K562 (cell line): ENCODE data around the gene PRDM12. TPM values are rescaled to one million over a fixed set of nuclear protein-coding genes. Genes with fewer than 3 reads are reported as not detected.

Experiments
- ARID2 ChIP-seq: fragments of 450-650 bp; IDR thresholded peaks from 2 replicates; pipeline ENCODE4 v1.6.1; 2017; ENCODE audit warnings: antibody characterized with exemption, mild to moderate bottlenecking
- ATF7 ChIP-seq: fragments of 450-650 bp; IDR thresholded peaks from 2 replicates; pipeline ENCODE4 v1.7.1; 2014; ENCODE audit warnings: mild to moderate bottlenecking, moderate library complexity
- BRF1 ChIP-seq: IDR thresholded peaks from 3 replicates; pipeline ENCODE4 v1.6.1; 2011; ENCODE audit warnings: borderline replicate concordance, mild to moderate bottlenecking; ENCODE audit not compliant: insufficient read length; ENCODE audit errors: extremely low read depth
- C11orf30 ChIP-seq: fragments of 450-650 bp; IDR thresholded peaks from 2 replicates; pipeline ENCODE4 v1.6.1; 2016; ENCODE audit warnings: low read depth, mild to moderate bottlenecking
- CEBPG ChIP-seq, 3 experiments: fragments of 200-800 bp in 1 of 3; sonication (Bioruptor generic) in 1 of 3; sonication (generic) in 1 of 3; formaldehyde crosslinking in 1 of 3; IDR thresholded peaks in 2 of 3; conservative IDR thresholded peaks in 1 of 3; 2 replicates each; pipeline versions ENCODE4 v1.6.1 to v1.8.0; 2016 to 2022; ENCODE audit warnings: missing compliant biosample characterization in 2 of 3, missing genetic modification characterization in 2 of 3, mild to moderate bottlenecking in 1 of 3, missing genetic modification reagents in 1 of 3
- COPS2 ChIP-seq: fragments of 450-650 bp; conservative IDR thresholded peaks from 2 replicates; pipeline ENCODE4 v1.6.1; 2016; ENCODE audit warnings: mild to moderate bottlenecking, moderate library complexity
- FOS ChIP-seq: IDR thresholded peaks from 3 replicates; pipeline ENCODE4 v1.6.1; 2011; ENCODE audit not compliant: insufficient read length; ENCODE audit errors: extremely low read depth
- GATAD2A ChIP-seq: fragments of 450-650 bp; IDR thresholded peaks from 2 replicates; pipeline ENCODE4 v1.6.1; 2017
- HDAC2 ChIP-seq: fragments of 450-650 bp; IDR thresholded peaks from 2 replicates; pipeline ENCODE4 v1.6.1; 2016; ENCODE audit warnings: mild to moderate bottlenecking
- HDAC8 ChIP-seq: fragments of 450-650 bp; IDR thresholded peaks from 2 replicates; pipeline ENCODE4 v1.6.1; 2016; ENCODE audit warnings: mild to moderate bottlenecking, missing genetic modification characterization, moderate library complexity, missing compliant biosample characterization
- NFYB ChIP-seq: IDR thresholded peaks from 2 replicates; pipeline ENCODE4 v1.6.1; 2011; ENCODE audit warnings: mild to moderate bottlenecking, moderate library complexity; ENCODE audit not compliant: insufficient read length; ENCODE audit errors: extremely low read depth
- NR2C2 ChIP-seq, 2 experiments: fragments of 200-800 bp in 1 of 2; sonication (Bioruptor generic) in 1 of 2; sonication (generic) in 1 of 2; formaldehyde crosslinking in 1 of 2; IDR thresholded peaks; 2 replicates each; pipeline versions ENCODE4 v1.6.1 to v1.8.0; 2016 to 2022; ENCODE audit warnings: mild to moderate bottlenecking in 1 of 2, missing compliant biosample characterization in 1 of 2, missing genetic modification characterization in 1 of 2, missing genetic modification reagents in 1 of 2
- PPARD ChIP-seq: fragments of 250-450 bp; sonication (Bioruptor Pico); IDR thresholded peaks from 2 replicates; pipeline ENCODE4 v1.8.0; 2022; ENCODE audit warnings: inconsistent platforms, mild to moderate bottlenecking, moderate library complexity
- PURB ChIP-seq: sonication (generic); formaldehyde crosslinking; IDR thresholded peaks from 2 replicates; pipeline ENCODE4 v1.9.0; 2021; ENCODE audit warnings: low read depth, mild to moderate bottlenecking, missing genetic modification reagents
- RBM22 ChIP-seq: fragments of 200-400 bp; formaldehyde crosslinking; IDR thresholded peaks from 2 replicates; pipeline ENCODE4 v1.6.1; 2018; ENCODE audit warnings: low read length, low read depth; ENCODE audit not compliant: poor library complexity, severe bottlenecking
- SMC3 ChIP-seq: conservative IDR thresholded peaks from 2 replicates; pipeline ENCODE4 v1.6.1; 2011; ENCODE audit warnings: low read depth, low read length, improper control_type of control experiment; ENCODE audit not compliant: insufficient read depth
- SRSF7 ChIP-seq: fragments of 200-400 bp; formaldehyde crosslinking; optimal IDR thresholded peaks from 2 replicates; pipeline ENCODE3; 2017; ENCODE audit warnings: mild to moderate bottlenecking, low read depth, low read length
- SUPT5H ChIP-seq: fragments of 450-650 bp; IDR thresholded peaks from 2 replicates; pipeline ENCODE4 v1.6.1; 2016
- TGIF2 ChIP-seq: sonication (generic); formaldehyde crosslinking; IDR thresholded peaks from 2 replicates; pipeline ENCODE4 v1.8.1; 2022; ENCODE audit warnings: mild to moderate bottlenecking, missing genetic modification reagents, moderate library complexity
- XRCC4 ChIP-seq: IDR thresholded peaks from one replicate; pipeline ENCODE4 v1.6.1; 2011; ENCODE audit not compliant: insufficient read depth, insufficient read length; ENCODE audit errors: extremely low read depth
- polyA plus RNA-seq, 8 experiments: library from polyadenylated mRNA; depleted of rRNA in 4 of 8; stranded (reverse) in 5 of 8; unstranded in 3 of 8; fragments of >200 nt; fragmentation: Nextera tagmentation in 2 of 8; fragmentation: Illumina TruSeq in 1 of 8; extraction: Ambion mirVana in 2 of 8; extraction: Trizol in 1 of 8; gene quantifications; 2 replicates each; pipeline versions ENCODE4 v1.2.1 to v1.2.3, GENCODE V29; 2011 to 2014; ENCODE audit warnings: inconsistent platforms in 1 of 8, missing spikeins in 1 of 8
- total RNA-seq, 7 experiments: library from RNA; depleted of rRNA in 6 of 7; stranded (reverse); fragments of >200 nt in 6 of 7; fragmentation: Illumina TruSeq in 2 of 7; extraction: Trizol in 2 of 7; gene quantifications; 2 replicates each; pipeline versions ENCODE4 v1.2.1 to v1.2.3, GENCODE V29; 2011 to 2021; ENCODE audit warnings: low replicate concordance in 1 of 7
- TF ChIP-seq, protein P1 (sequence below): sonication (generic); formaldehyde crosslinking; IDR thresholded peaks from 2 replicates; pipeline ENCODE4 v1.9.0; 2022; ENCODE audit warnings: mild to moderate bottlenecking, missing genetic modification reagents
- TF ChIP-seq, protein P2 (sequence below): sonication (generic); formaldehyde crosslinking; IDR thresholded peaks from 2 replicates; pipeline ENCODE4 v1.8.0; 2023; ENCODE audit warnings: mild to moderate bottlenecking, missing genetic modification reagents
- TF ChIP-seq, protein P3 (sequence below): conservative IDR thresholded peaks from 2 replicates; pipeline ENCODE4 v1.6.1; 2011; ENCODE audit warnings: low read depth, mild to moderate bottlenecking, low read length; ENCODE audit not compliant: control insufficient read depth
- TF ChIP-seq, protein P4 (sequence below): fragments of 250-450 bp; sonication (Bioruptor Pico); IDR thresholded peaks from 2 replicates; pipeline ENCODE4 v1.8.0; 2021; ENCODE audit warnings: moderate library complexity, mild to moderate bottlenecking, inconsistent platforms

PRDM12 gene
- total and polyA plus RNA-seq, 9 of the 15 experiments (the other 6 are each of a cell fraction or from before 2014, with no cell fraction given), result 0.04 to 0.22 (median 0.07) TPM; not detected in 3

DNA sequence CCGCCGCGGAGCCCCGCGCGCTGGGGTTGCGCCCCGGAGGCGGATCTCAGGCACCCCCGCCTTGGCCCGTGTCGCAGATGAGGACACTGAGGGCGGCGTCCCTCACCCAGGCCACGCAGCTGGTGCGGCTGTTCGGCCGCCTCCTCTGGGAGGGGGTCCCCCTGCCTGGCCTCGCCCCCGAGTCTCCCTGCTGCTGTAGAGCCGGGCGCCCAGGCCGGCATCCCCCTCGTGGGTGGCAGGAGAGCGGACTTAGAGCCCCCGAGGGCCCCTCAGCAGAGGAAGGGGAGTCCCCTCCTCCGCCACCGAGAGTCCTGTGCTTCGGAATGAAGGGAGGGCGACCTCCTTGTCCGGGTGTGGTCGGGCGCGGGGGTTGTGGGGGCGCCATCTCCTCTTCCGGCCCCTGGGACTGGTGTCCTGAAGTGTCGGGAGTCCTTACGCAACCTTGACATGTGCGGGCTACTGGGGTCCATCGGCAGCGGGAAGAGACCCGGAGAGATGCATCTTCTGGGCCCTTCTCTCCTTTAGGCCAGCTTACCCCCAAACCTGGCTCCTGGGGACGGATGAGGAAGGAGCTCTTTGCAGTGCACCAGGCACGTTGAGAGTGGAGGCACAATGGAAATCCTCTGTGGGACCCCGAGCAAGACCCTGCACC is 17.5 kb downstream of the PRDM12 start (continued):
- TF ChIP-seq, protein P1, sequence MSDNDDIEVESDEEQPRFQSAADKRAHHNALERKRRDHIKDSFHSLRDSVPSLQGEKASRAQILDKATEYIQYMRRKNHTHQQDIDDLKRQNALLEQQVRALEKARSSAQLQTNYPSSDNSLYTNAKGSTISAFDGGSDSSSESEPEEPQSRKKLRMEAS, result peak; percentile 68; the same call in 1 of the 2 replicates
- TF ChIP-seq SRSF7, result no peak
- no peak for TF ChIP-seq TGIF2 (CRISPR knock-in tag)
- no peak for TF ChIP-seq BRF1
- TF ChIP-seq, protein P2, sequence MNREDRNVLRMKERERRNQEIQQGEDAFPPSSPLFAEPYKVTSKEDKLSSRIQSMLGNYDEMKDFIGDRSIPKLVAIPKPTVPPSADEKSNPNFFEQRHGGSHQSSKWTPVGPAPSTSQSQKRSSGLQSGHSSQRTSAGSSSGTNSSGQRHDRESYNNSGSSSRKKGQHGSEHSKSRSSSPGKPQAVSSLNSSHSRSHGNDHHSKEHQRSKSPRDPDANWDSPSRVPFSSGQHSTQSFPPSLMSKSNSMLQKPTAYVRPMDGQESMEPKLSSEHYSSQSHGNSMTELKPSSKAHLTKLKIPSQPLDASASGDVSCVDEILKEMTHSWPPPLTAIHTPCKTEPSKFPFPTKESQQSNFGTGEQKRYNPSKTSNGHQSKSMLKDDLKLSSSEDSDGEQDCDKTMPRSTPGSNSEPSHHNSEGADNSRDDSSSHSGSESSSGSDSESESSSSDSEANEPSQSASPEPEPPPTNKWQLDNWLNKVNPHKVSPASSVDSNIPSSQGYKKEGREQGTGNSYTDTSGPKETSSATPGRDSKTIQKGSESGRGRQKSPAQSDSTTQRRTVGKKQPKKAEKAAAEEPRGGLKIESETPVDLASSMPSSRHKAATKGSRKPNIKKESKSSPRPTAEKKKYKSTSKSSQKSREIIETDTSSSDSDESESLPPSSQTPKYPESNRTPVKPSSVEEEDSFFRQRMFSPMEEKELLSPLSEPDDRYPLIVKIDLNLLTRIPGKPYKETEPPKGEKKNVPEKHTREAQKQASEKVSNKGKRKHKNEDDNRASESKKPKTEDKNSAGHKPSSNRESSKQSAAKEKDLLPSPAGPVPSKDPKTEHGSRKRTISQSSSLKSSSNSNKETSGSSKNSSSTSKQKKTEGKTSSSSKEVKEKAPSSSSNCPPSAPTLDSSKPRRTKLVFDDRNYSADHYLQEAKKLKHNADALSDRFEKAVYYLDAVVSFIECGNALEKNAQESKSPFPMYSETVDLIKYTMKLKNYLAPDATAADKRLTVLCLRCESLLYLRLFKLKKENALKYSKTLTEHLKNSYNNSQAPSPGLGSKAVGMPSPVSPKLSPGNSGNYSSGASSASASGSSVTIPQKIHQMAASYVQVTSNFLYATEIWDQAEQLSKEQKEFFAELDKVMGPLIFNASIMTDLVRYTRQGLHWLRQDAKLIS (CRISPR knock-in tag), result 0 out of 2 replicates have a peak, but pooled peaks have one; percentile 29
- no peak for TF ChIP-seq ARID2
- no peak for TF ChIP-seq ATF7
- TF ChIP-seq, protein P3, sequence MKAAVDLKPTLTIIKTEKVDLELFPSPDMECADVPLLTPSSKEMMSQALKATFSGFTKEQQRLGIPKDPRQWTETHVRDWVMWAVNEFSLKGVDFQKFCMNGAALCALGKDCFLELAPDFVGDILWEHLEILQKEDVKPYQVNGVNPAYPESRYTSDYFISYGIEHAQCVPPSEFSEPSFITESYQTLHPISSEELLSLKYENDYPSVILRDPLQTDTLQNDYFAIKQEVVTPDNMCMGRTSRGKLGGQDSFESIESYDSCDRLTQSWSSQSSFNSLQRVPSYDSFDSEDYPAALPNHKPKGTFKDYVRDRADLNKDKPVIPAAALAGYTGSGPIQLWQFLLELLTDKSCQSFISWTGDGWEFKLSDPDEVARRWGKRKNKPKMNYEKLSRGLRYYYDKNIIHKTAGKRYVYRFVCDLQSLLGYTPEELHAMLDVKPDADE, result no peak
- TF ChIP-seq PPARD (CRISPR knock-in tag), result no peak
- TF ChIP-seq XRCC4, result no peak
- no peak for TF ChIP-seq C11orf30
- TF ChIP-seq SMC3, result no peak
- TF ChIP-seq PURB, result no peak
- TF ChIP-seq, protein P4, sequence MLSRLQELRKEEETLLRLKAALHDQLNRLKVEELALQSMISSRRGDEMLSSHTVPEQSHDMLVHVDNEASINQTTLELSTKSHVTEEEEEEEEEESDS (CRISPR knock-in tag), result no peak
- no peak for TF ChIP-seq HDAC8
- no peak for TF ChIP-seq HDAC2
- TF ChIP-seq COPS2, result no peak
- TF ChIP-seq RBM22, result no peak
- TF ChIP-seq GATAD2A, result no peak
- TF ChIP-seq CEBPG (CRISPR knock-in tag; IDR thresholded peaks at IDR 0.05), result no peak; the same call in 1 of the 2 replicates
- peak in 1 of 2 experiments; percentile 50; a peak in 1 of 4 replicates for TF ChIP-seq CEBPG (tag; conservative IDR thresholded peaks at IDR 0.05 in 1 of 2, IDR thresholded peaks at IDR 0.05 in 1 of 2)
- TF ChIP-seq FOS, result no peak
- TF ChIP-seq NFYB, result no peak
- TF ChIP-seq SUPT5H, result no peak
- TF ChIP-seq NR2C2 (CRISPR knock-in tag; IDR thresholded peaks at IDR 0.05), result no peak
- TF ChIP-seq NR2C2 (tag; IDR thresholded peaks at IDR 0.05), result no peak
